Fibroblast of pulmonary artery (primary cell): ENCODE data around the gene RPTOR.

Experiments used
- DNase-seq: peaks from one replicate; pipeline ENCODE4 v3.0.0-alpha.2; 2010; ENCODE audit warnings: low read depth
- H3K4me3 ChIP-seq: replicated peaks from 2 replicates; pipeline ENCODE4 v1.5.1; 2011; ENCODE audit warnings: low read depth, mild to moderate bottlenecking, control low read depth, low read length, moderate library complexity
- CTCF ChIP-seq: IDR thresholded peaks from 2 replicates; pipeline ENCODE4 v1.5.1; 2011; ENCODE audit warnings: mild to moderate bottlenecking, control low read depth, low read length, inconsistent platforms; ENCODE audit errors: missing control alignments

Gene RPTOR

GRCh38 chr17:80924111-80924806 lies 379.6 kb downstream of the RPTOR start:
- no peak overlapping the region for H3K4me3 ChIP-seq
- DNase-seq: no peak
- no peak for TF ChIP-seq CTCF

GRCh38 chr17:80924807-80925610 lies 380.4 kb downstream of the RPTOR start:
- TF ChIP-seq CTCF: no peak
- no peak for DNase-seq
- H3K4me3 ChIP-seq: no peak overlapping the region

- TF ChIP-seq CTCF: no peak
- DNase-seq: no peak
Observed at GRCh38 chr17:80925688-80926335, 381.2 kb downstream of the RPTOR start.

GRCh38 chr17:80926591-80927250 lies 382.1 kb downstream of the RPTOR start:
- H3K4me3 ChIP-seq: no peak overlapping the region
- DNase-seq: no peak
- TF ChIP-seq CTCF: no peak

More at GRCh38 chr17:80925688-80926335, 381.2 kb downstream of the RPTOR start:
- no peak overlapping the region for H3K4me3 ChIP-seq

GRCh38 chr17:80927791-80928216 lies 383.2 kb downstream of the RPTOR start:
- no peak overlapping the region for H3K4me3 ChIP-seq
- peak; percentile 49 for TF ChIP-seq CTCF
- DNase-seq: peak; percentile 85

- no peak for TF ChIP-seq CTCF
- H3K4me3 ChIP-seq: no peak overlapping the region
- DNase-seq: no peak
Observed at GRCh38 chr17:80929449-80929848, 384.8 kb downstream of the RPTOR start.
